OCI-LY1 (cell line): Measurements from ENCODE around the gene BET1.

ENCODE experiments used
- EZH2 ChIP-seq: fragments of 200-600 bp; sonication (generic), shearing (Covaris generic); IDR thresholded peaks from 2 replicates; pipeline ENCODE4 v1.8.0; 2017; ENCODE audit warnings: borderline replicate concordance, mixed run types, mild to moderate bottlenecking, antibody characterized with exemption, low read length, moderate library complexity, mixed read lengths
- TF ChIP-seq, protein P1 (sequence below): fragments of 200-600 bp; sonication (generic), shearing (Covaris generic); IDR thresholded peaks from 2 replicates; pipeline ENCODE4 v1.5.1; 2017; ENCODE audit warnings: mild to moderate bottlenecking, antibody characterized with exemption, low read length, moderate library complexity, mixed read lengths

DNA sequence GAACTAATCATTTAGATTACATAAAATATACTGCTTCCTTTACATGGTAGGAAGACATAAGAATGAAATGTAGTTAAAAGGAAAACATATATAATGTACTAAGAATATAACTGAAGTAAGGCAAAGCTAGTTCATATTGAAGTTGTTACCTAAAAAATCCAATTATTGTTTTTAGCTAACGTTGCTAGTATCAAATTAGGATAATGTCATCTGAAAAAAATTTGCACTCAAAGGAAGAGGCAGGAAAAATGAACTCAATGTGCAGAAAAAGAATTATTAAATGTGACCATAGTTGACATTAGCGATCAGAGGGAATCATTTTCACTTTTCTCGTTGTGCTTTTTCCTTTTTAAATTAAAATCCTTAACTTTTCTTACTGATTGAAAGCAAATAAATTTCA lies 1.6 kb upstream of the BET1 start:
- TF ChIP-seq, protein P1, sequence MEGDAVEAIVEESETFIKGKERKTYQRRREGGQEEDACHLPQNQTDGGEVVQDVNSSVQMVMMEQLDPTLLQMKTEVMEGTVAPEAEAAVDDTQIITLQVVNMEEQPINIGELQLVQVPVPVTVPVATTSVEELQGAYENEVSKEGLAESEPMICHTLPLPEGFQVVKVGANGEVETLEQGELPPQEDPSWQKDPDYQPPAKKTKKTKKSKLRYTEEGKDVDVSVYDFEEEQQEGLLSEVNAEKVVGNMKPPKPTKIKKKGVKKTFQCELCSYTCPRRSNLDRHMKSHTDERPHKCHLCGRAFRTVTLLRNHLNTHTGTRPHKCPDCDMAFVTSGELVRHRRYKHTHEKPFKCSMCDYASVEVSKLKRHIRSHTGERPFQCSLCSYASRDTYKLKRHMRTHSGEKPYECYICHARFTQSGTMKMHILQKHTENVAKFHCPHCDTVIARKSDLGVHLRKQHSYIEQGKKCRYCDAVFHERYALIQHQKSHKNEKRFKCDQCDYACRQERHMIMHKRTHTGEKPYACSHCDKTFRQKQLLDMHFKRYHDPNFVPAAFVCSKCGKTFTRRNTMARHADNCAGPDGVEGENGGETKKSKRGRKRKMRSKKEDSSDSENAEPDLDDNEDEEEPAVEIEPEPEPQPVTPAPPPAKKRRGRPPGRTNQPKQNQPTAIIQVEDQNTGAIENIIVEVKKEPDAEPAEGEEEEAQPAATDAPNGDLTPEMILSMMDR: no peak
- TF ChIP-seq EZH2: no peak
